ENCODE data around the gene ZKSCAN1.

DNA sequence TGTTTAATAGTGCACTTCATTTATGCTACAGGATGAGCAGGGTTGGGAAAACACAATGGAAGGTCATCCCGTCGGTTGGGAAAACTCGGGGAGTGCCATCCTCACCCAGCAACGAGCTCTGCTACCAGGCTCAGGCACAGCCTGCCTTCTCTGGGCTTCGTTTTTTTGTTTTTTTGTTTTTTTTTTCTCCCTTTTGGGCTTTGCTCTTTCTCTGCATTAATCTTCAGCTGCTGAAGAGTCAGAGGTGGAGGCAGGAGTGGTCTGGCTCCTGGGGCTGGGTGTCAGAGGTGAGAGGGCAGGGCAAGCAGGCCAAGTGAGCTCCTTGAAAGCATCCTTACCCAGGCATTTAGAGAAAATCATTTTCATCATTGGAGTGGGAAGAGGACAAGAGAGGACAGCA lies 54.6 kb downstream of the ZKSCAN1 start:
- TF ChIP-seq CTCF (IDR thresholded peaks at IDR 0.05) = no peak
- no peak for TF ChIP-seq POLR2A (IDR thresholded peaks at IDR 0.05)
